ENCODE data around the gene DNAJA3. TPM values are rescaled to one million over a fixed set of nuclear protein-coding genes. Genes with fewer than 3 reads are reported as not detected.
A peak's percentile ranks its signal among the peaks of the same experiment; 100 is the strongest.

Gene DNAJA3
- total and polyA plus RNA-seq, 10 of the 15 experiments (the other 5 are each of a cell fraction or from before 2014, with no cell fraction given) = 8.4 to 141 (median 60.8) TPM

GRCh38 chr16:4416200-4417032, 9.3 kb upstream of the DNAJA3 start, which contains the start of gene CORO7 (continued):
- TF ChIP-seq ETV6 (conservative IDR thresholded peaks at IDR 0.05 in 1 of 2, IDR thresholded peaks at IDR 0.05 in 1 of 2; ENCODE audit: borderline replicate concordance in 1 of 2, low read depth in 1 of 2) = no peak
- no peak for TF ChIP-seq E2F8 (IDR thresholded peaks at IDR 0.05; ENCODE audit: low read depth, partially characterized antibody)
- peak; percentile 72 for TF ChIP-seq PAX5 (IDR thresholded peaks at IDR 0.05; ENCODE audit: borderline replicate concordance, low read depth, low read length)
- TF ChIP-seq NBN (IDR thresholded peaks at IDR 0.05) = 0 out of 2 replicates have a peak, but pooled peaks have one; percentile 32
- TF ChIP-seq EED (IDR thresholded peaks at IDR 0.05; ENCODE audit: low read depth) = 0 out of 2 replicates have a peak, but pooled peaks have one; percentile 32
- TF ChIP-seq STAT3 (IDR thresholded peaks at IDR 0.05; ENCODE audit: low read depth, low read length) = no peak
- no peak for TF ChIP-seq PAX8 (IDR thresholded peaks at IDR 0.05)
- no peak for TF ChIP-seq CTCF (IDR thresholded peaks at IDR 0.05 in 2 of 3, conservative IDR thresholded peaks at IDR 0.05 in 1 of 3; ENCODE audit: control insufficient read depth in 2 of 3, extremely low read depth in 1 of 3, insufficient read depth in 1 of 3, low read depth in 3 of 3, low read length in 3 of 3)
- peak; percentile 17; the same call in 1 of the 2 replicates for TF ChIP-seq TAF1 (IDR thresholded peaks at IDR 0.05; ENCODE audit: borderline replicate concordance, low read depth, low read length)
- TF ChIP-seq ZNF217 (IDR thresholded peaks at IDR 0.05) = 0 out of 2 replicates have a peak, but pooled peaks have one; percentile 9
- no peak for TF ChIP-seq FOXK2 (IDR thresholded peaks at IDR 0.05)
- no peak for TF ChIP-seq ZNF384 (IDR thresholded peaks at IDR 0.05; ENCODE audit: borderline replicate concordance, low read depth, low read length)
- no peak for TF ChIP-seq EZH2 (IDR thresholded peaks at IDR 0.05; ENCODE audit: borderline replicate concordance, control insufficient read depth, low read depth, low read length)
- TF ChIP-seq JUNB (IDR thresholded peaks at IDR 0.05) = no peak
- TF ChIP-seq ZNF687 (IDR thresholded peaks at IDR 0.05) = peak; percentile 42; the same call in 1 of the 2 replicates
- no peak for TF ChIP-seq ZNF24 (IDR thresholded peaks at IDR 0.05)
- TF ChIP-seq HSF1 (IDR thresholded peaks at IDR 0.05; ENCODE audit: low read depth, low read length) = no peak

Measured in GM12878 (cell line).